22Rv1 (cell line): ENCODE results near the gene SRPK2.

Source experiments
- ZFX ChIP-seq: fragments of 450-650 bp; IDR thresholded peaks from 2 replicates; pipeline ENCODE4 v1.6.1; 2017; ENCODE audit warnings: antibody characterized with exemption, borderline replicate concordance
- TF ChIP-seq, protein P1 (sequence below): fragments of 450-650 bp; IDR thresholded peaks from 2 replicates; pipeline ENCODE4 v1.5.1; 2017; ENCODE audit warnings: mild to moderate bottlenecking

DNA sequence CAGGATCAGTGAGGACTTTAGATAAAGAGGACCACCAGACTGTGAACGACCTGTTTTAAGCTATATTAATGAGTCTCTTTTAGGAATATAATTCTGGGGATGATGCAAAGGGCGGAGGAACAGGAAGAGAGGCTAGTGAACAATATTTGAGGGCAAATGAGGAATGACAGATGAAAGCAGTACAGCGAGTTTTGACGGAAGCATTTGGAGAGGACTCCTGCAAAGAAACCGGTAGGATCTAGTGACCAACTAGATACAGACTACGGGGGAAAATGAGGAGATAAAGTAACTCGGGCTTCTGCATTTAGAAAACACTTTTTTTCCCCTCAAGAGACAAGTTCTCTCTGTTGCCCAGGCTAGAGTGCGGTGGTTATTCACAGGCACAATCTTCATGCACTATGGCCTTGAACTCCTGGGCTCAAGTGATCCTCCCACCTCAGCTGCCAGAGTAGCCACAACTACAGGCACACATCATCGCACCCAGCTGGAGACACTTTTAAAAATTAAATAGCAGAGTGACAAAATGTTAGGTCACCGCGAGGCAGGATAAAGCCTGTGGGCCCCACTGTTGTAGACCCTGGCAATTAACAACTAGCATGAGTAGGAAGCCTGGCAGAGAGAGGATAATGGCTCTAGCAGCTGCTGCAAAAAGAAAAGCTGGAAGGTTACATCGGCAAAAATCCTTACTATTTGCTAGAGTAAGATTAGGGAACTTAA, 143.2 kb downstream of the SRPK2 start:
- TF ChIP-seq, protein P1, sequence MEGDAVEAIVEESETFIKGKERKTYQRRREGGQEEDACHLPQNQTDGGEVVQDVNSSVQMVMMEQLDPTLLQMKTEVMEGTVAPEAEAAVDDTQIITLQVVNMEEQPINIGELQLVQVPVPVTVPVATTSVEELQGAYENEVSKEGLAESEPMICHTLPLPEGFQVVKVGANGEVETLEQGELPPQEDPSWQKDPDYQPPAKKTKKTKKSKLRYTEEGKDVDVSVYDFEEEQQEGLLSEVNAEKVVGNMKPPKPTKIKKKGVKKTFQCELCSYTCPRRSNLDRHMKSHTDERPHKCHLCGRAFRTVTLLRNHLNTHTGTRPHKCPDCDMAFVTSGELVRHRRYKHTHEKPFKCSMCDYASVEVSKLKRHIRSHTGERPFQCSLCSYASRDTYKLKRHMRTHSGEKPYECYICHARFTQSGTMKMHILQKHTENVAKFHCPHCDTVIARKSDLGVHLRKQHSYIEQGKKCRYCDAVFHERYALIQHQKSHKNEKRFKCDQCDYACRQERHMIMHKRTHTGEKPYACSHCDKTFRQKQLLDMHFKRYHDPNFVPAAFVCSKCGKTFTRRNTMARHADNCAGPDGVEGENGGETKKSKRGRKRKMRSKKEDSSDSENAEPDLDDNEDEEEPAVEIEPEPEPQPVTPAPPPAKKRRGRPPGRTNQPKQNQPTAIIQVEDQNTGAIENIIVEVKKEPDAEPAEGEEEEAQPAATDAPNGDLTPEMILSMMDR = no peak
- TF ChIP-seq ZFX = no peak
